ENCODE measurements around the gene CRYGA.

DNA sequence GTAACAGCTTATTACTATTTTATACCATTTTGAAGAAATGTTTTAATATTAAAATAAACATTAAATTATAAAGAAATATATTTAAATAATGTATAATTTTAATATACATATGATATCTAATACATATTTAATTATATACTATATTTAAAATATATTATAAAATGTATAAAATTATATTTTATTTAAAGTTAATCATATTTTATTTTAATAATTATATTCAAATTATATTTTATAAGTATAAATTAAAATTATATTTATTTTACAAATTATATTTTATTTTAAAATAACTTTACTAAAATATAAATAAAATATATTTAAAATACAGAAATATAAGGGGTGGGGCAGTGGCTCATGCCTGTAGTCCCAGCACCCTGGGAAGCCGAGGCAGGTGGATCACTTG is 41.1 kb downstream of the CRYGA start:
- TF ChIP-seq POLR2A (IDR thresholded peaks at IDR 0.05; ENCODE audit: low read depth, low read length) = no peak
- TF ChIP-seq POU2F2 (IDR thresholded peaks at IDR 0.05; ENCODE audit: low read depth, low read length) = no peak
- no peak for TF ChIP-seq POLR2AphosphoS5 (IDR thresholded peaks at IDR 0.05; ENCODE audit: low read depth, low read length)
